Fibroblast of mammary gland (primary cell): ENCODE data around the gene USP3.

ENCODE experiments used
- DNase-seq: peaks from one replicate; pipeline ENCODE4 v3.0.0-alpha.2; 2010; ENCODE audit warnings: low read depth
- H3K4me3 ChIP-seq: 2 replicates; pipeline ENCODE4 v1.5.1; 2011; ENCODE audit warnings: low read depth, mild to moderate bottlenecking, low read length, moderate library complexity; ENCODE audit not compliant: control insufficient read depth
- TF ChIP-seq, protein P1 (sequence below): conservative IDR thresholded peaks from 2 replicates; pipeline ENCODE4 v1.5.1; 2011; ENCODE audit warnings: low read depth, low read length, inconsistent platforms; ENCODE audit not compliant: control insufficient read depth, insufficient read depth

USP3 gene

DNA sequence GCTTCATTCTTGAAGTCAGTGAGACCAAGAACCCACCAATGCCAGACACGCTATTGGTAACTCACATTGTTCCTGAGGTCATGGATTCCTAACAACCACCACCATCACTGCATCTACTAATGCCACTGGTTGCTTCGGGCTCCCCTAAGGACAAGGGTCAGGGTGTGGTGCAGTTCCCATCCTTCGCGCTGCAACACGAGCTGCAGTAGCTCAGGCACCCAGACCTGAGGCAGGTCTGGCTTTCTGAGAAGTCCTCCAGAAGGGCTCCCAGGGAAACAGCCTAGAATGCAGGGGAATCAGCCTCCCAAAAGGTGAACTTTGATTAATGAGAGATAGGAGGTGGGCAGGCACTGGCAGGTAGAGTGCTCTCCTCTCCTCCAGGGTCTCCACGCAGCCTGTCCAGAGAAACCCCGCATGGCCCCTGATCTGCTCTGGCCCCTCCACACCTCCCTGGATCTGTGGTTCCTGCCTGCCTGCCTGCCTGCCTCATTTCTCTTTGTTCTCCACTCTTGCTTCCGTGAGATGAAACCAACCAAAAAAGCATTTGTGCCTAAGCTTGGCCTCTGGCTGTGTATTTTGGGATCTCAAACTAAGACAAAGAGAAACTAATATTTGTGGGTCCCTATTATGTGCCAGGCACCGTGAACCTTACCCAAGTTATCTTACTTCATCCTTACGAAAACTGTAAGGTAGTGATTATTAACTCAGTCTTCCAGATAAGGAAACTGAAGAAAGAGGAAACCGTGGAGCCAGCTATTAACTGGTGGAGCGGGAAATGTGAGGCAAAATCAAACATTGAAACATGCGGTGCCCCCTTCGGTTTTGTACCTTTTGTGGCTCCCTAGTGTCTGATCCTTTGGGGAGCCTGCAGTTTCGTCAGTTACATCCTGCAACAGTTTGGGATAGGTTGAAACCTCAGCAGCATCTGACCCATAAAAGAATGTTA, 43.9 kb upstream of the USP3 start:
- DNase-seq = no peak

DNA sequence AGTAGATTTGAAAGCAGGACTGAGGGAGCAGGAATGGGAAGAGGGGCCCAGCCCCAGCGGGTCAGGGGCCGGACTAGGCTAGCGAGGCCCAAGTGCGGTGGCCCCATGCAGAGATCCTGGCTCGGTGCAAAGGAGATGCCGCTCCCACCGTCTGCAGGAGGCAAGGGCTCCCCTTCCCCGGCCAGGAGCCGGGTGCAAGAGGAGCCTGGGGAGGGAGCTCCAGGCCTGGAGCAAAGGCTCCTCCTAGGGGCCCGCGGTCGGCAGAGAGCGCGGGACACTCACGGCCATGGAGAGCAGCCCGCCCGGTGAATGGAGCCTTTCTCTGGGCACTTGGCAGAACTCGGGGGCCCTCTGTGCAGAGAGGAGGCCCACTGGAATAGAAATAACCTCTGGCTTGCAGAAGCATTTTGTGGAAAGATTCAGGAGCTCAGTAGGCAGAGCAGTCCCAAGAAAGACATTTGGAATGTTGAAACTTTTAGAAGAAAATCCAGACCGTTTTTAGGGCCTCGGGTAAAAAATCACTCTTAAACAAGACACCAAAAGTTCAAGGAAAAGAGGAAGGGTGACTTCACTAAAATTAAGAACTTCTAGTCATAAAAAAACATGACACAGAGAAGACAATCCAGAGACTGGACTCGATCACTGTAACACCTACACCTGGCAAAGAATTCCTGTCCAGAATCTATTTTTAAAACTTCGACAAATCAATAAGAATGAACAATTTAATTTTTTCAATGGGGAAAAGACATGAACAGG, 43.0 kb upstream of the USP3 start:
- TF ChIP-seq, protein P1, sequence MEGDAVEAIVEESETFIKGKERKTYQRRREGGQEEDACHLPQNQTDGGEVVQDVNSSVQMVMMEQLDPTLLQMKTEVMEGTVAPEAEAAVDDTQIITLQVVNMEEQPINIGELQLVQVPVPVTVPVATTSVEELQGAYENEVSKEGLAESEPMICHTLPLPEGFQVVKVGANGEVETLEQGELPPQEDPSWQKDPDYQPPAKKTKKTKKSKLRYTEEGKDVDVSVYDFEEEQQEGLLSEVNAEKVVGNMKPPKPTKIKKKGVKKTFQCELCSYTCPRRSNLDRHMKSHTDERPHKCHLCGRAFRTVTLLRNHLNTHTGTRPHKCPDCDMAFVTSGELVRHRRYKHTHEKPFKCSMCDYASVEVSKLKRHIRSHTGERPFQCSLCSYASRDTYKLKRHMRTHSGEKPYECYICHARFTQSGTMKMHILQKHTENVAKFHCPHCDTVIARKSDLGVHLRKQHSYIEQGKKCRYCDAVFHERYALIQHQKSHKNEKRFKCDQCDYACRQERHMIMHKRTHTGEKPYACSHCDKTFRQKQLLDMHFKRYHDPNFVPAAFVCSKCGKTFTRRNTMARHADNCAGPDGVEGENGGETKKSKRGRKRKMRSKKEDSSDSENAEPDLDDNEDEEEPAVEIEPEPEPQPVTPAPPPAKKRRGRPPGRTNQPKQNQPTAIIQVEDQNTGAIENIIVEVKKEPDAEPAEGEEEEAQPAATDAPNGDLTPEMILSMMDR = no peak
- no peak overlapping the region for H3K4me3 ChIP-seq
- no peak for DNase-seq

More for the DNA sequence above, 43.9 kb upstream of the USP3 start:
- TF ChIP-seq, protein P1 = no peak
- H3K4me3 ChIP-seq = no peak overlapping the region

DNA sequence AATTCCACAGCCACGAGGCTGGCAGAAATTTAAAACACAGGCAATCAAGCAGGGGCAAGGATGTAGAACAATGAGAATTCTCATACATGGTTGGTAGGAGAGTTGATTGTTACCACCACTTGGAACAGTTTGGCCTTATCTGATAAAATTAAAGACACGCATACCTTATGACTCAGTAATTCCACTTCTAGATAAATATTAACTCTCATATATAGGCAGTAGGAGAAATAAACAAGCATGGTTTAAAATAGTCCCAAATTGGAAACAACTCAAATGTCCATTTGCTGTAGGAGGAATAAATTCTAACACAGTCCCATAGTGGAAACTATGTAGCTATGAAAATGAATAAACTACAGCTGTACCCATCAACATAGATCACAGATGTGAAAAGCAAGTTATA, 42.3 kb upstream of the USP3 start:
- no peak for DNase-seq
- TF ChIP-seq, protein P1 = no peak
- no peak overlapping the region for H3K4me3 ChIP-seq

DNA sequence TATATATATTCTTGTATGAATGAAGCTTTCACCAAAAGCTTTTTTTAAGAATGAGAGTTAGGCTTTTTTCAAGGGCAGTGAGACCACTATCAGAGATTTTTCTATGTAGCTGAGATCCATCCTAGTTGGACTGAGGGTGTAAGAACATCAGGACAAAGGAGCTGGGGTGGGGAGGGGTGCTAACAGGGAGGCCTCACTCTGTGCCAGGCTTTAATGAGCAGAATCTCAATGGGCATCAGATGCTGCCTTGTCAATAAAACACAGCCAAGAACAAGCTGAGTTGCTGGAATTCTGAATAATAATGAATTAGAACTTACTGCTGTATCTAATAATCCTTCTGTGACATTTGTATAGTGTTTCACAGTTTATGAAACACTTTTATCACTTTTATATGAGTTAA, 41.4 kb upstream of the USP3 start:
- DNase-seq = no peak
- no peak overlapping the region for H3K4me3 ChIP-seq
- TF ChIP-seq, protein P1 = no peak

DNA sequence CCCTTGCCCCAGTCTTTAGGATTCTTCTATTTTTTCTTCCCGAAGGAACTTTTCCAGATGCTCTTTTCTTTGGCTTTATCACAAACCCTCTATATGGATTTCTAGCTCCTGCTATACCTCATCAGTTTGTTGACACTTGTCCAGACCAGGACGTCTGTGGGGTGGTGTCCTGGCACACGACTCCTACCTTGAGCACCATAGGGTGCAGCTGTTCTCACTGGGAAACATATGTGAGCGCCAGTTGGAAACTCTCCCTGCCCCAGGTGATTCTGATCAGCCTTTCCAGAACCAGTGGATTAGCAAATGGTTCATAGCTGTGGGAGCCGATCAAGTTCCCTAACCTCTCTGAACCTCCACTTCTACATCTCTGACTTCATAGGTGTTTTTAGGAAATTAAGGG, 40.6 kb upstream of the USP3 start:
- TF ChIP-seq, protein P1 = no peak
- H3K4me3 ChIP-seq = no peak overlapping the region
- no peak for DNase-seq

DNA sequence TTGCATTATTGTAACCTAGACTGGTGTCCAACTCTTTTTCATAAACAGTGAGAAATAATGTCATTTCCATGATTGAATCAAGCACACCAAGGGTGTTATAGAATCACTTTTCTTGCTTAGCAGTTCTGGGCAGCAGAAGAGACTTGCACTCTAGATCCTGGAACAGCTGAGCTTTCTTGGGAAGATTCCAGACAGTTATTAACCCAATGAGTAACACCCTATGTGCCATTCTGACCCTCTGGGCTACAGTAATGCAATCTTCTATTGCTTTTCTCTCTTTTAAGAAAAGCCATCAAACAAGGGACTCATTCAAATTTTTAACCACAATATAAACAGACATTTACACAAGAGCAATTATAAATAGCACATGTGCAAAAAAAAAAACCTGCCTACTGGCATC, 39.3 kb upstream of the USP3 start:
- TF ChIP-seq, protein P1 = no peak
- DNase-seq = peak; percentile 60
- no peak overlapping the region for H3K4me3 ChIP-seq
